Smooth muscle cell (in vitro differentiated cells): ENCODE results near the gene MAP4K2. TPM values are rescaled to one million over a fixed set of nuclear protein-coding genes. Genes with fewer than 3 reads are reported as not detected.

Source experiments
- DNase-seq: peaks from one replicate; lab custom pipeline; 2025; ENCODE audit not compliant: unreplicated experiment; lab: John Stamatoyannopoulos, UW
- H2AFZ ChIP-seq: fragments of 200-600 bp; sonication (generic); 2 replicates; pipeline ENCODE4 v1.6.0; 2016; ENCODE audit warnings: antibody characterized with exemption, low read depth, mild to moderate bottlenecking
- H3F3A ChIP-seq: fragments of 200-600 bp; sonication (generic); 2 replicates; pipeline ENCODE4 v1.6.0; 2017; ENCODE audit warnings: antibody characterized with exemption, low read depth
- H3K27ac ChIP-seq: fragments of 200-600 bp; sonication (generic); 2 replicates; pipeline ENCODE4 v1.5.1; 2016; ENCODE audit warnings: low read depth, mild to moderate bottlenecking
- H3K27me3 ChIP-seq: fragments of 200-600 bp; sonication (generic); 2 replicates; pipeline ENCODE4 v1.6.1; 2016; ENCODE audit warnings: low read depth, mild to moderate bottlenecking
- H3K36me3 ChIP-seq: fragments of 200-600 bp; sonication (generic); 2 replicates; pipeline ENCODE4 v1.5.1; 2016; ENCODE audit warnings: low read depth
- H3K4me1 ChIP-seq: fragments of 200-600 bp; sonication (generic); 2 replicates; pipeline ENCODE4 v1.5.1; 2016; ENCODE audit warnings: low read depth
- H3K4me2 ChIP-seq: fragments of 200-600 bp; sonication (generic); 2 replicates; pipeline ENCODE4 v1.6.0; 2016; ENCODE audit warnings: mild to moderate bottlenecking
- H3K4me3 ChIP-seq: fragments of 200-600 bp; sonication (generic); 2 replicates; pipeline ENCODE4 v1.5.1; 2016; ENCODE audit warnings: mild to moderate bottlenecking
- H3K79me2 ChIP-seq: fragments of 200-600 bp; sonication (generic); 2 replicates; pipeline ENCODE4 v1.6.0; 2016; ENCODE audit warnings: low read depth, mild to moderate bottlenecking
- H3K9ac ChIP-seq: fragments of 200-600 bp; sonication (generic); 2 replicates; pipeline ENCODE4 v1.6.0; 2016; ENCODE audit warnings: low read depth
- H3K9me3 ChIP-seq: fragments of 200-600 bp; sonication (generic); replicated peaks from 2 replicates; pipeline ENCODE4 v1.5.1; 2016; ENCODE audit warnings: low read depth
- H4K20me1 ChIP-seq: fragments of 200-600 bp; sonication (generic); 2 replicates; pipeline ENCODE4 v1.6.0; 2016; ENCODE audit warnings: low read depth
- CTCF ChIP-seq: fragments of 200-600 bp; sonication (generic); IDR thresholded peaks from 2 replicates; pipeline ENCODE4 v1.5.1; 2017; ENCODE audit warnings: borderline replicate concordance, mild to moderate bottlenecking, antibody characterized with exemption; ENCODE audit not compliant: insufficient read depth, poor library complexity, severe bottlenecking
- WGBS: methylation state at CpG from one replicate; pipeline ENCODE4 v1.1.7; 2016; ENCODE audit warnings: low lambda C conversion rate; 5-methylcytosine and 5-hydroxymethylcytosine counted together
- polyA plus RNA-seq: library from polyadenylated mRNA; unstranded; fragments of >200 nt; fragmentation: Nextera tagmentation; extraction: Ambion mirVana; gene quantifications from 2 replicates; pipeline ENCODE4 v1.2.1, GENCODE V29; 2016
- total RNA-seq: library from RNA; depleted of rRNA; stranded (reverse); fragments of >200 nt; gene quantifications from 2 replicates; pipeline ENCODE4 v1.2.3, GENCODE V29; 2014

MAP4K2 gene
- total and polyA plus RNA-seq, 2 experiments from 2014 or later, result 23.6 to 28.9 TPM

- H4K20me1 ChIP-seq, result no peaks in the 10 kb centered on the region
- no peaks in the 10 kb centered on the region for H3K4me1 ChIP-seq
- H3K9ac ChIP-seq, result no peak overlapping the region
- no peak for TF ChIP-seq CTCF
- no peak overlapping the region for H3K4me2 ChIP-seq
- H3K36me3 ChIP-seq, result no peaks in the 10 kb centered on the region
- H3F3A ChIP-seq, result no peaks in the 10 kb centered on the region
- H3K9me3 ChIP-seq, result no peaks in the 10 kb centered on the region
- no peak overlapping the region for H2AFZ ChIP-seq
- DNase-seq, result no peak
- WGBS, result 94% methylated on average over 10 of the region's 10 CpGs
- no peak overlapping the region for H3K27ac ChIP-seq
- H3K27me3 ChIP-seq, result no peaks in the 10 kb centered on the region
- H3K4me3 ChIP-seq, result no peak overlapping the region
- no peaks in the 10 kb centered on the region for H3K79me2 ChIP-seq
These were observed 30.5 kb upstream of the MAP4K2 start for GRCh38 chr11:64833509-64833908.

- no peaks in the 10 kb centered on the region for H4K20me1 ChIP-seq
- H3K79me2 ChIP-seq, result no peaks in the 10 kb centered on the region
- H3F3A ChIP-seq, result no peaks in the 10 kb centered on the region
- 97% methylated on average over 12 of the region's 12 CpGs for WGBS
- no peak for TF ChIP-seq CTCF
- no peak overlapping the region for H3K9ac ChIP-seq
- H3K36me3 ChIP-seq, result no peaks in the 10 kb centered on the region
- H3K27ac ChIP-seq, result no peak overlapping the region
- no peaks in the 10 kb centered on the region for H3K27me3 ChIP-seq
- no peaks in the 10 kb centered on the region for H3K9me3 ChIP-seq
- H3K4me1 ChIP-seq, result no peaks in the 10 kb centered on the region
- no peak overlapping the region for H2AFZ ChIP-seq
- H3K4me2 ChIP-seq, result no peak overlapping the region
- H3K4me3 ChIP-seq, result no peak overlapping the region
- DNase-seq, result no peak
These were observed 30.1 kb upstream of the MAP4K2 start for GRCh38 chr11:64833198-64833502.

GRCh38 chr11:64832467-64833197 is 29.6 kb upstream of the MAP4K2 start:
- WGBS, result 96% methylated on average over 13 of the region's 21 CpGs
- Histone ChIP-seq H3K4me3 (no peak overlapping the region), H3K4me1 (no peaks in the 10 kb centered on the region), H3K27me3 (no peaks in the 10 kb centered on the region), H3K36me3 (no peaks in the 10 kb centered on the region), H3K9me3 (no peaks in the 10 kb centered on the region), H3K27ac (no peak overlapping the region), H3K79me2 (no peaks in the 10 kb centered on the region), H2AFZ (no peak overlapping the region), H4K20me1 (no peaks in the 10 kb centered on the region), H3F3A (no peaks in the 10 kb centered on the region), H3K9ac (no peak overlapping the region), H3K4me2 (no peak overlapping the region)
- TF ChIP-seq CTCF, result no peak
- no peak for DNase-seq

- H2AFZ ChIP-seq, result no peak overlapping the region
- 96% methylated on average over 24 of the region's 24 CpGs for whole genome bisulfite sequencing
These were observed 28.4 kb upstream of the MAP4K2 start for GRCh38 chr11:64831411-64831891.

More at GRCh38 chr11:64831411-64831891, 28.4 kb upstream of the MAP4K2 start:
- TF ChIP-seq CTCF, result no peak
- no peaks in the 10 kb centered on the region for H3K9me3 ChIP-seq
- DNase-seq, result no peak
- H3K9ac ChIP-seq, result no peak overlapping the region
- no peaks in the 10 kb centered on the region for H3K36me3 ChIP-seq
- no peaks in the 10 kb centered on the region for H4K20me1 ChIP-seq
- no peaks in the 10 kb centered on the region for H3K27me3 ChIP-seq
- no peaks in the 10 kb centered on the region for H3K79me2 ChIP-seq
- no peak overlapping the region for H3K27ac ChIP-seq
- H3K4me1 ChIP-seq, result no peaks in the 10 kb centered on the region
- no peaks in the 10 kb centered on the region for H3F3A ChIP-seq
- H3K4me3 ChIP-seq, result no peak overlapping the region
- no peak overlapping the region for H3K4me2 ChIP-seq
